Measurements from ENCODE around the gene CELF4. TPM values are rescaled to one million over a fixed set of nuclear protein-coding genes. Genes with fewer than 3 reads are reported as not detected.

Gene CELF4
- total RNA-seq, 1 donor from 2014 or later: 0.22 TPM

DNA sequence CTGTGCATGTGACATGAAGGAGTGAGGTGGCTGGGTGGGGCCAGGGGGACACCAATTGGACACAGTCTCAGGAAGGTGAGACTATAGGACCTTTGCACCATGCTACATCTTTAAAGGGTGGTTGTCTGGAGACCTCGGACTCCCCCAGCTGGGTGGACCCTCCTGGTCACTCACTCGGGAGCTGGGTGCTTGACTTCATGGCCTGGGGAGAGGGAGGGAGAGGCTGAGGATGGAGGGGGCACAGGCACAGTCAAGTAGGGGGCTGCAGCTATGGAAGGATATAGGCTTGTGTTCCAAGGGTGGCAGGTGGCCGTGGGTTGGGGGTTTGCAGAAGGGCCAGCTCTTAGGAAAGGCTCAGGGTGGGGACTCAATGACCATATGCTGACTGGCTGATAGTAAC lies 7.1 kb upstream of the CELF4 start:
- DNase-seq (ENCODE audit: low spot score): no peak
- H3K27ac Mint-ChIP-seq (ENCODE audit: unreplicated experiment): no peak overlapping the region
- no peaks in the 10 kb centered on the region for H3K9me3 Mint-ChIP-seq (ENCODE audit: low read depth)
- no peaks in the 10 kb centered on the region for H3K4me1 Mint-ChIP-seq (ENCODE audit: low read depth)
- no peaks in the 10 kb centered on the region for H3K36me3 Mint-ChIP-seq (ENCODE audit: low read depth)
- peaks cover 60% of the 10 kb centered on the region for H3K27me3 Mint-ChIP-seq (ENCODE audit: low read depth)
- TF ChIP-seq CTCF (IDR thresholded peaks at IDR 0.05): no peak
- H3K4me3 Mint-ChIP-seq (ENCODE audit: unreplicated experiment): no peak overlapping the region

- no peaks in the 10 kb centered on the region for H3K36me3 Mint-ChIP-seq (ENCODE audit: low read depth)
- H3K9me3 Mint-ChIP-seq (ENCODE audit: low read depth): no peaks in the 10 kb centered on the region
- TF ChIP-seq CTCF (IDR thresholded peaks at IDR 0.05): no peak
- no peak overlapping the region for H3K4me3 Mint-ChIP-seq (ENCODE audit: unreplicated experiment)
- H3K4me1 Mint-ChIP-seq (ENCODE audit: low read depth): peaks cover 3% of the 10 kb centered on the region
- no peak overlapping the region for H3K27ac Mint-ChIP-seq (ENCODE audit: unreplicated experiment)
- peaks cover 60% of the 10 kb centered on the region for H3K27me3 Mint-ChIP-seq (ENCODE audit: low read depth)
- no peak for DNase-seq (ENCODE audit: low spot score)
These were observed 5.7 kb upstream of the CELF4 start for GRCh38 chr18:37571266-37571665.

GRCh38 chr18:37570336-37570930 lies 4.8 kb upstream of the CELF4 start:
- Mint-ChIP-seq H3K9me3 (ENCODE audit: low read depth) (no peaks in the 10 kb centered on the region), H3K27ac (ENCODE audit: unreplicated experiment) (no peak overlapping the region), H3K36me3 (ENCODE audit: low read depth) (no peaks in the 10 kb centered on the region), H3K4me1 (ENCODE audit: low read depth) (peaks cover 7% of the 10 kb centered on the region), H3K4me3 (ENCODE audit: unreplicated experiment) (no peak overlapping the region), H3K27me3 (ENCODE audit: low read depth) (peaks cover 59% of the 10 kb centered on the region)
- TF ChIP-seq CTCF (IDR thresholded peaks at IDR 0.05): no peak
- DNase-seq (ENCODE audit: low spot score): no peak

DNA sequence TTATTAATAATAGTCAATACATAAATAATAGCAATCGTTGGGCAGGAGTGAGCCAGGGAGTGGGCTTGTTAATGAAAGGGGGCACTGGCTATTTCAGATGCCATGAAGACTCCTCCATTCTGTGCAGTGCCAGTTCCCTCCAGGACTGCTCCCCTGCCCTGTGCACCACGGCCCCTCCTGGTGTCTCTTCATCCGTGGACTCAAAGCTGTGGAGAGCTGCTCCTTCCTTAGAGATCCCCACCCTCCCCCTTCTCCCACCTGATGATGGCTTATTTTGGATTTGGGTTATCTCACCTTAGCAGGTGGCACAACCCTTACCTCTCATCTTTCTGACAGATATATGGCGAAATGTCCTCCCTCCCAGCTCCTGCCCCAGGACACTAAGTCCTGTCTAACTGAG lies 3.1 kb upstream of the CELF4 start:
- H3K27me3 Mint-ChIP-seq (ENCODE audit: low read depth): peaks cover 59% of the 10 kb centered on the region
- no peak for TF ChIP-seq CTCF (IDR thresholded peaks at IDR 0.05)
- peaks cover 15% of the 10 kb centered on the region for H3K4me1 Mint-ChIP-seq (ENCODE audit: low read depth)
- H3K4me3 Mint-ChIP-seq (ENCODE audit: unreplicated experiment): no peak overlapping the region
- no peaks in the 10 kb centered on the region for H3K36me3 Mint-ChIP-seq (ENCODE audit: low read depth)
- no peak overlapping the region for H3K27ac Mint-ChIP-seq (ENCODE audit: unreplicated experiment)
- no peak for DNase-seq (ENCODE audit: low spot score)
- no peaks in the 10 kb centered on the region for H3K9me3 Mint-ChIP-seq (ENCODE audit: low read depth)

GRCh38 chr18:37567994-37568359 lies 2.4 kb upstream of the CELF4 start:
- H3K36me3 Mint-ChIP-seq (ENCODE audit: low read depth): no peaks in the 10 kb centered on the region
- no peak overlapping the region for H3K4me3 Mint-ChIP-seq (ENCODE audit: unreplicated experiment)
- H3K27ac Mint-ChIP-seq (ENCODE audit: unreplicated experiment): no peak overlapping the region
- H3K9me3 Mint-ChIP-seq (ENCODE audit: low read depth): no peaks in the 10 kb centered on the region
- DNase-seq (ENCODE audit: low spot score): no peak
- H3K27me3 Mint-ChIP-seq (ENCODE audit: low read depth): peaks cover 58% of the 10 kb centered on the region
- TF ChIP-seq CTCF (IDR thresholded peaks at IDR 0.05): no peak
- peaks cover 15% of the 10 kb centered on the region for H3K4me1 Mint-ChIP-seq (ENCODE audit: low read depth)

Data from chondrocyte (in vitro differentiated cells).